Tibial nerve (tissue), 4 donors: ENCODE measurements around the gene ETV7.

ENCODE experiments used
- EP300 ChIP-seq, 2 donors: sonication (generic); formaldehyde crosslinking; IDR thresholded peaks; one replicate each; pipeline ENCODE4 v1.6.1; 2017; ENCODE audit warnings: antibody characterized with exemption in 2 of 2, mild to moderate bottlenecking in 1 of 2
- POLR2A ChIP-seq, 2 donors: fragments of 450-650 bp; IDR thresholded peaks; one replicate each; pipeline ENCODE4 v1.6.1; 2017; ENCODE audit warnings: antibody characterized with exemption in 2 of 2, mild to moderate bottlenecking in 2 of 2, moderate library complexity in 2 of 2
- TF ChIP-seq, protein P1 (sequence below), 5 experiments: fragments of 200-600 bp in 3 of 5; fragments of 450-650 bp in 2 of 5; sonication (generic) in 3 of 5; IDR thresholded peaks; one replicate each; pipeline ENCODE4 v1.5.1; 2016 to 2019; ENCODE audit warnings: antibody characterized with exemption in 5 of 5, mild to moderate bottlenecking in 3 of 5, moderate library complexity in 2 of 5

DNA sequence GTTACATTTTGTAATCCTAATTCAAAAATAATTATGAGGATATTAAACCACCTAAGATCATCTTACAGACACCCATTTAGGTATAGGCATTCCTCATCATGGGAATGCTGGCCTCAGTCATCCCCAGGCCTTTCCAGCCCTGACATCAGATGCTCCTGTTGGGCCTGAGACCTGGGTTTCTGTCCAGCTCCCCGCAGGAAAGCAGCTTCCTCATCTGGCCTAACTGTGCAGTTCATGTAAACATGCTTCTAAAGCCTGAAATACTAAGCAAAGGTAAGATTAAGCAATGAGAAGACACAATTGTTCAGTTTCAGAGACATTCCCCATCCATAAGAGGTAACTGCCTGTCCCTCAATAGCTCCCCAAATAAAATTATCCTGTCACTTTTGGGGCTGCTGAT is 19.0 kb downstream of the ETV7 start:
- TF ChIP-seq, protein P1, sequence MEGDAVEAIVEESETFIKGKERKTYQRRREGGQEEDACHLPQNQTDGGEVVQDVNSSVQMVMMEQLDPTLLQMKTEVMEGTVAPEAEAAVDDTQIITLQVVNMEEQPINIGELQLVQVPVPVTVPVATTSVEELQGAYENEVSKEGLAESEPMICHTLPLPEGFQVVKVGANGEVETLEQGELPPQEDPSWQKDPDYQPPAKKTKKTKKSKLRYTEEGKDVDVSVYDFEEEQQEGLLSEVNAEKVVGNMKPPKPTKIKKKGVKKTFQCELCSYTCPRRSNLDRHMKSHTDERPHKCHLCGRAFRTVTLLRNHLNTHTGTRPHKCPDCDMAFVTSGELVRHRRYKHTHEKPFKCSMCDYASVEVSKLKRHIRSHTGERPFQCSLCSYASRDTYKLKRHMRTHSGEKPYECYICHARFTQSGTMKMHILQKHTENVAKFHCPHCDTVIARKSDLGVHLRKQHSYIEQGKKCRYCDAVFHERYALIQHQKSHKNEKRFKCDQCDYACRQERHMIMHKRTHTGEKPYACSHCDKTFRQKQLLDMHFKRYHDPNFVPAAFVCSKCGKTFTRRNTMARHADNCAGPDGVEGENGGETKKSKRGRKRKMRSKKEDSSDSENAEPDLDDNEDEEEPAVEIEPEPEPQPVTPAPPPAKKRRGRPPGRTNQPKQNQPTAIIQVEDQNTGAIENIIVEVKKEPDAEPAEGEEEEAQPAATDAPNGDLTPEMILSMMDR (IDR thresholded peaks at IDR 0.05) = no peak
- no peak for TF ChIP-seq POLR2A (IDR thresholded peaks at IDR 0.05)
- no peak for TF ChIP-seq EP300 (IDR thresholded peaks at IDR 0.05)
